GM19351 (cell line): ENCODE results near the gene DND1.
"Not testable (repeated sequence)": the region's sequence is repeated elsewhere in the genome, so short reads cannot be mapped to it uniquely, and the experiment has no call there.

Experiments used
- ATAC-seq: cut with Tn5 transposase; IDR thresholded peaks from one replicate; pipeline ENCODE4 v1.9.1; 2021; ENCODE audit warnings: mild to moderate bottlenecking, moderate library complexity; ENCODE audit not compliant: unreplicated experiment

Gene DND1

GRCh38 chr5:140672455-140673186 is 755 bp downstream of the DND1 start:
- ATAC-seq, result no peak

GRCh38 chr5:140671472-140672125 is 1.8 kb downstream of the DND1 start:
- no peak for ATAC-seq

GRCh38 chr5:140671035-140671434 is 2.3 kb downstream of the DND1 start:
- not testable (repeated sequence) for ATAC-seq

GRCh38 chr5:140664359-140665119 is 8.8 kb downstream of the DND1 start, which contains the start of gene WDR55:
Gene WDR55, plus strand, starts transcription at chr5:140664904. Its CDS starts 9 bp downstream, at chr5:140664913.
- ATAC-seq, result peak; percentile 97

- ATAC-seq, result no peak
Measured at GRCh38 chr5:140664030-140664358, 9.4 kb downstream of the DND1 start.

GRCh38 chr5:140660371-140660770 is 13.0 kb downstream of the DND1 start:
- not testable (repeated sequence) for ATAC-seq

GRCh38 chr5:140658870-140659269 is 14.5 kb downstream of the DND1 start:
- no peak for ATAC-seq

- ATAC-seq, result no peak
Measured at GRCh38 chr5:140647042-140647419, 26.3 kb downstream of the DND1 start.

GRCh38 chr5:140642718-140643117 is 30.7 kb downstream of the DND1 start:
- ATAC-seq, result no peak

GRCh38 chr5:140641716-140642115 is 31.7 kb downstream of the DND1 start:
- ATAC-seq, result no peak

GRCh38 chr5:140639148-140639981 is 34.0 kb downstream of the DND1 start, which contains the start of gene TMCO6:
Gene TMCO6, plus strand, starts transcription at chr5:140639451. Its CDS starts 77 bp downstream, at chr5:140639528.
- peak; percentile 92 for ATAC-seq

- ATAC-seq, result not testable (repeated sequence)
Measured at GRCh38 chr5:140638898-140639147, 34.6 kb downstream of the DND1 start.

- no peak for ATAC-seq
Measured at GRCh38 chr5:140637371-140638100, 35.8 kb downstream of the DND1 start.

- no peak for ATAC-seq
Measured at GRCh38 chr5:140635291-140636257, 37.8 kb downstream of the DND1 start.

GRCh38 chr5:140634103-140634502 is 39.3 kb downstream of the DND1 start:
- no peak for ATAC-seq

GRCh38 chr5:140633501-140633900 is 39.9 kb downstream of the DND1 start:
- ATAC-seq, result no peak

- ATAC-seq, result no peak
Measured at GRCh38 chr5:140633021-140633471, 40.3 kb downstream of the DND1 start, which contains the start of gene CD14. Gene CD14, minus strand, starts transcription at chr5:140633175. Its CDS starts 104 bp downstream, at chr5:140633071.

- peak; percentile 51 for ATAC-seq
Measured at GRCh38 chr5:140632366-140633020, 40.9 kb downstream of the DND1 start.
